Activated CD8-positive, alpha-beta T cell treated with anti-CD3 and anti-CD28 coated beads for 36 hours (primary cell): ENCODE results near the gene RFK. TPM values are rescaled to one million over a fixed set of nuclear protein-coding genes. Genes with fewer than 3 reads are reported as not detected.

Experiments used
- ATAC-seq: fragments of 200-7000 bp; cut with Tn5 transposase; one replicate; pipeline ENCODE4 v1.10.0; 2021; ENCODE audit warnings: mild to moderate bottlenecking, moderate library complexity
- CTCF ChIA-PET: fragments of 350-600 bp; sonication (Branson Sonifier 250); formaldehyde crosslinking; loops from one replicate; lab custom pipeline; 2021; ENCODE audit warnings: antibody characterized with exemption; lab: Charles Lee
- POLR2A ChIA-PET: fragments of 350-600 bp; sonication (Branson Sonifier 250); formaldehyde crosslinking; loops from one replicate; lab custom pipeline; 2021; ENCODE audit warnings: antibody characterized with exemption; lab: Charles Lee
- DNase-seq: peaks from one replicate; pipeline ENCODE4 v3.0.0-alpha.2; 2020
- H3K27ac Mint-ChIP-seq: one replicate; pipeline ENCODE4 v1.8.0; 2021; ENCODE audit warnings: mild to moderate bottlenecking, mixed read lengths
- H3K27me3 Mint-ChIP-seq: one replicate; pipeline ENCODE4 v1.8.0; 2021; ENCODE audit warnings: mixed read lengths
- H3K36me3 Mint-ChIP-seq: one replicate; pipeline ENCODE4 v1.8.0; 2021; ENCODE audit warnings: low read depth, mixed read lengths
- H3K4me1 Mint-ChIP-seq: one replicate; pipeline ENCODE4 v1.8.0; 2021; ENCODE audit warnings: low read depth, mixed read lengths
- H3K4me3 Mint-ChIP-seq: one replicate; pipeline ENCODE4 v1.8.0; 2021; ENCODE audit warnings: mild to moderate bottlenecking, moderate library complexity, mixed read lengths
- H3K9me3 Mint-ChIP-seq: one replicate; pipeline ENCODE4 v1.8.0; 2021; ENCODE audit warnings: mixed read lengths
- intact Hi-C: fragments of 100-400 bp; cut with micrococcal nuclease; formaldehyde crosslinking; loops from one replicate; pipeline ENCODE4 v1.10.0; 2022
- total RNA-seq, 2 experiments: library from RNA; stranded (reverse); gene quantifications; one replicate each; pipeline ENCODE4 v1.2.3, GENCODE V29; 2021
- TF ChIP-seq, protein P1 (sequence below): fragments of 200-600 bp; IDR thresholded peaks from one replicate; pipeline ENCODE4 v1.8.0; 2022; ENCODE audit warnings: antibody characterized with exemption, mild to moderate bottlenecking

The RFK gene
- total RNA-seq, 2 experiments from 2014 or later, result 6.4 to 9.3 TPM

- intact Hi-C loops, result no loop called here
- TF ChIP-seq, protein P1, sequence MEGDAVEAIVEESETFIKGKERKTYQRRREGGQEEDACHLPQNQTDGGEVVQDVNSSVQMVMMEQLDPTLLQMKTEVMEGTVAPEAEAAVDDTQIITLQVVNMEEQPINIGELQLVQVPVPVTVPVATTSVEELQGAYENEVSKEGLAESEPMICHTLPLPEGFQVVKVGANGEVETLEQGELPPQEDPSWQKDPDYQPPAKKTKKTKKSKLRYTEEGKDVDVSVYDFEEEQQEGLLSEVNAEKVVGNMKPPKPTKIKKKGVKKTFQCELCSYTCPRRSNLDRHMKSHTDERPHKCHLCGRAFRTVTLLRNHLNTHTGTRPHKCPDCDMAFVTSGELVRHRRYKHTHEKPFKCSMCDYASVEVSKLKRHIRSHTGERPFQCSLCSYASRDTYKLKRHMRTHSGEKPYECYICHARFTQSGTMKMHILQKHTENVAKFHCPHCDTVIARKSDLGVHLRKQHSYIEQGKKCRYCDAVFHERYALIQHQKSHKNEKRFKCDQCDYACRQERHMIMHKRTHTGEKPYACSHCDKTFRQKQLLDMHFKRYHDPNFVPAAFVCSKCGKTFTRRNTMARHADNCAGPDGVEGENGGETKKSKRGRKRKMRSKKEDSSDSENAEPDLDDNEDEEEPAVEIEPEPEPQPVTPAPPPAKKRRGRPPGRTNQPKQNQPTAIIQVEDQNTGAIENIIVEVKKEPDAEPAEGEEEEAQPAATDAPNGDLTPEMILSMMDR, result no peak
- Mint-ChIP-seq H3K27me3 (no peaks in the 10 kb centered on the region), H3K4me3 (no peak overlapping the region), H3K36me3 (no peaks in the 10 kb centered on the region), H3K9me3 (no peaks in the 10 kb centered on the region), H3K27ac (no peak overlapping the region), H3K4me1 (no peaks in the 10 kb centered on the region)
- no peak for DNase-seq
- ChIA-PET POLR2A (no interaction called here), CTCF (no interaction called here)
- no peak for ATAC-seq
Measured at GRCh38 chr9:76373784-76374474, 20.3 kb downstream of the RFK start.

GRCh38 chr9:76373173-76373783, 20.9 kb downstream of the RFK start:
- DNase-seq, result no peak
- no peaks in the 10 kb centered on the region for H3K36me3 Mint-ChIP-seq
- no peaks in the 10 kb centered on the region for H3K9me3 Mint-ChIP-seq
- intact Hi-C loops, result no loop called here
- TF ChIP-seq, protein P1, result no peak
- no peak overlapping the region for H3K4me3 Mint-ChIP-seq
- no peak overlapping the region for H3K27ac Mint-ChIP-seq
- CTCF ChIA-PET, result no interaction called here
- POLR2A ChIA-PET, result no interaction called here
- H3K27me3 Mint-ChIP-seq, result no peaks in the 10 kb centered on the region
- ATAC-seq, result no peak
- H3K4me1 Mint-ChIP-seq, result no peaks in the 10 kb centered on the region

DNA sequence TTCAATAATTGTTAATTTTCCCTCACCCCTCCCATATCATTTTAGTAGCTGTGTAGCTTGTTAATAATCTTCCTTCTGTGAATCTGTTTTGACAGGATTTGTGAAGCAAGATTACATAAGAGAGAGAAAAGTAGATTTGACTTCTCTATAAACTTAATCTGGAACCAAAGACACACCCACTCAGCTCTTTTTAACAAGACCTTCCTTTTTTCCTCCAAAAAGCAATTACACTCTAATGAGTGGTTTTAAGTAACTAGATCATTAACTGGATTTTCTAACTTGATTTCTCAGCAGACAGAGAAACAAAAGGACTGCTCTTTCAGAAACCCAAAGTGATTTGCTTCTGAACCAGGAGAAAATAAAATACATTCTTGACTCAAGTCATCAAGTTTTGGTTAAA, 21.9 kb downstream of the RFK start:
- intact Hi-C loops, result no loop called here
- no peaks in the 10 kb centered on the region for H3K27me3 Mint-ChIP-seq
- DNase-seq, result no peak
- H3K4me1 Mint-ChIP-seq, result no peaks in the 10 kb centered on the region
- no peaks in the 10 kb centered on the region for H3K36me3 Mint-ChIP-seq
- H3K4me3 Mint-ChIP-seq, result no peak overlapping the region
- no peaks in the 10 kb centered on the region for H3K9me3 Mint-ChIP-seq
- TF ChIP-seq, protein P1, result no peak
- ChIA-PET POLR2A (interaction anchor here (1.0 kb wide), 1 partner anchor 30 kb away, joined by 3 read pairs; no protein-coding TSS in a partner anchor), CTCF (interaction anchor here (0.6 kb wide), 1 partner anchor 482 kb away, joined by 3 read pairs; no protein-coding TSS in a partner anchor)
- ATAC-seq, result no peak
- H3K27ac Mint-ChIP-seq, result no peak overlapping the region

- no peak overlapping the region for H3K27ac Mint-ChIP-seq
- CTCF ChIA-PET, result no interaction called here
- no peaks in the 10 kb centered on the region for H3K9me3 Mint-ChIP-seq
- no peaks in the 10 kb centered on the region for H3K36me3 Mint-ChIP-seq
- DNase-seq (no peak), ATAC-seq (no peak)
- POLR2A ChIA-PET, result interaction anchor here (1.0 kb wide), 1 partner anchor 31 kb away, joined by 3 read pairs; no protein-coding TSS in a partner anchor
- intact Hi-C loops, result no loop called here
- no peak overlapping the region for H3K4me3 Mint-ChIP-seq
- no peaks in the 10 kb centered on the region for H3K4me1 Mint-ChIP-seq
- TF ChIP-seq, protein P1, result no peak
- no peaks in the 10 kb centered on the region for H3K27me3 Mint-ChIP-seq
Measured at GRCh38 chr9:76371901-76372300, 22.3 kb downstream of the RFK start.

DNA sequence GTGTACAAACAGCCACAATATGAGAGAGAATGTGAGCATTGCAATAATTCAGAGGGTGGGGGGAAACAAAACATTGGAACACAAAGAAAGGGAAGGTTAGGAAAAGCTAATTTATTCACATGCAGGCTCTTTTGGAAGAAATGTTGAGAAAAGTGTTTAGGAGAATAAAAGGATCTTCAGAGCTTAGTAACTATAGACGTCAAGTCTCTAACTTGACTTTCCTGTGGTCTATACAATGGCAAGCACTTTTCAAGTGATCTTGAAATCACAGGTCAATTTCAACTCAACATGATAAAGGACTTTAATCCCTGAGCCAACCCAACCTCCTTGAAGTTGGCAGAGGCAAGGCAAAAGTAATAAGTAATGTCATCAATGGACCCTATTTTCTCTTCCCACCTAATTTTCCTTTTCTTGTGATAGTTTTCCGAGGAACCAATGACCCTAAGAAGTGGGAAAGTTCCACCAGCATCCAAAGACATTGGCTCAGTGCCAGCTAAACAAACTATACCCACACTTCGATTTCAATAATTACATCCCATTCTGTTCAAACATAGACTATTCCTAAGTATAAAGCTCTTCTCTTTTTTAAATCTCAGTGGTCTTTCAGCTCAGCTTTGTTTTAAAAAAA, 23.7 kb downstream of the RFK start:
- Mint-ChIP-seq H3K27me3 (no peaks in the 10 kb centered on the region), H3K4me3 (no peak overlapping the region), H3K4me1 (no peaks in the 10 kb centered on the region), H3K27ac (no peak overlapping the region), H3K36me3 (no peaks in the 10 kb centered on the region), H3K9me3 (no peaks in the 10 kb centered on the region)
- ChIA-PET POLR2A (no interaction called here), CTCF (interaction anchor here (1.1 kb wide), 1 partner anchor 9 kb away, joined by 3 read pairs; no protein-coding TSS in a partner anchor)
- ATAC-seq, result no peak
- TF ChIP-seq, protein P1, result no peak
- intact Hi-C loops, result no loop called here
- no peak for DNase-seq
